KMS-11 (cell line): ENCODE results near the gene CLINT1.

Source experiments
- H2AFZ ChIP-seq: fragments of 200-600 bp; sonication (generic); 2 replicates; pipeline ENCODE4 v1.6.1; 2016; ENCODE audit warnings: antibody characterized with exemption, mixed run types, low read depth
- H3K27ac ChIP-seq: fragments of 200-600 bp; sonication (generic); 2 replicates; pipeline ENCODE4 v1.6.1; 2016; ENCODE audit warnings: mild to moderate bottlenecking, mixed run types
- H3K27me3 ChIP-seq: fragments of 200-600 bp; sonication (generic); 2 replicates; pipeline ENCODE4 v1.6.1; 2017; ENCODE audit warnings: mild to moderate bottlenecking, low read depth, mixed run types, moderate library complexity; ENCODE audit not compliant: insufficient read depth
- H3K36me3 ChIP-seq: fragments of 200-600 bp; sonication (generic); 2 replicates; pipeline ENCODE4 v1.6.1; 2017; ENCODE audit warnings: mild to moderate bottlenecking, mixed run types; ENCODE audit not compliant: insufficient read depth
- H3K4me1 ChIP-seq: fragments of 200-600 bp; sonication (generic); 2 replicates; pipeline ENCODE4 v1.6.1; 2016; ENCODE audit warnings: mild to moderate bottlenecking, low read depth, mixed run types; ENCODE audit not compliant: poor library complexity, severe bottlenecking
- H3K4me2 ChIP-seq: fragments of 200-600 bp; sonication (generic); 2 replicates; pipeline ENCODE4 v1.7.0; 2016; ENCODE audit warnings: mild to moderate bottlenecking, mixed run types
- H3K4me3 ChIP-seq: fragments of 200-600 bp; sonication (generic); IDR thresholded peaks from 2 replicates; pipeline ENCODE4 v1.6.1; 2017; ENCODE audit warnings: low read depth, low read length, mixed read lengths; ENCODE audit not compliant: insufficient read depth
- H3K79me2 ChIP-seq: fragments of 200-600 bp; sonication (generic); 2 replicates; pipeline ENCODE4 v1.6.1; 2016; ENCODE audit warnings: low read depth, mixed run types; ENCODE audit not compliant: insufficient read depth
- H3K9ac ChIP-seq: fragments of 200-600 bp; sonication (generic); 2 replicates; pipeline ENCODE4 v1.6.1; 2016; ENCODE audit warnings: mild to moderate bottlenecking, mixed run types
- H4K20me1 ChIP-seq: fragments of 200-600 bp; sonication (generic); 2 replicates; pipeline ENCODE4 v1.6.1; 2016; ENCODE audit warnings: mild to moderate bottlenecking, mixed run types; ENCODE audit not compliant: insufficient read depth
- TF ChIP-seq, protein P1 (sequence below): fragments of 200-600 bp; sonication (generic); conservative IDR thresholded peaks from 2 replicates; pipeline ENCODE4 v1.6.1; 2017; ENCODE audit warnings: low read depth, mild to moderate bottlenecking, antibody characterized with exemption, low read length, moderate library complexity, mixed read lengths

The CLINT1 gene

GRCh38 chr5:157877821-157878220 lies 18.9 kb upstream of the CLINT1 start:
- Histone ChIP-seq H3K27me3 (no peaks in the 10 kb centered on the region), H3K27ac (no peak overlapping the region), H3K36me3 (no peaks in the 10 kb centered on the region), H3K4me1 (no peaks in the 10 kb centered on the region), H2AFZ (no peak overlapping the region), H3K9ac (no peak overlapping the region), H4K20me1 (no peaks in the 10 kb centered on the region), H3K79me2 (no peaks in the 10 kb centered on the region), H3K4me3 (no peak overlapping the region), H3K4me2 (no peak overlapping the region)
- TF ChIP-seq, protein P1, sequence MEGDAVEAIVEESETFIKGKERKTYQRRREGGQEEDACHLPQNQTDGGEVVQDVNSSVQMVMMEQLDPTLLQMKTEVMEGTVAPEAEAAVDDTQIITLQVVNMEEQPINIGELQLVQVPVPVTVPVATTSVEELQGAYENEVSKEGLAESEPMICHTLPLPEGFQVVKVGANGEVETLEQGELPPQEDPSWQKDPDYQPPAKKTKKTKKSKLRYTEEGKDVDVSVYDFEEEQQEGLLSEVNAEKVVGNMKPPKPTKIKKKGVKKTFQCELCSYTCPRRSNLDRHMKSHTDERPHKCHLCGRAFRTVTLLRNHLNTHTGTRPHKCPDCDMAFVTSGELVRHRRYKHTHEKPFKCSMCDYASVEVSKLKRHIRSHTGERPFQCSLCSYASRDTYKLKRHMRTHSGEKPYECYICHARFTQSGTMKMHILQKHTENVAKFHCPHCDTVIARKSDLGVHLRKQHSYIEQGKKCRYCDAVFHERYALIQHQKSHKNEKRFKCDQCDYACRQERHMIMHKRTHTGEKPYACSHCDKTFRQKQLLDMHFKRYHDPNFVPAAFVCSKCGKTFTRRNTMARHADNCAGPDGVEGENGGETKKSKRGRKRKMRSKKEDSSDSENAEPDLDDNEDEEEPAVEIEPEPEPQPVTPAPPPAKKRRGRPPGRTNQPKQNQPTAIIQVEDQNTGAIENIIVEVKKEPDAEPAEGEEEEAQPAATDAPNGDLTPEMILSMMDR: no peak

DNA sequence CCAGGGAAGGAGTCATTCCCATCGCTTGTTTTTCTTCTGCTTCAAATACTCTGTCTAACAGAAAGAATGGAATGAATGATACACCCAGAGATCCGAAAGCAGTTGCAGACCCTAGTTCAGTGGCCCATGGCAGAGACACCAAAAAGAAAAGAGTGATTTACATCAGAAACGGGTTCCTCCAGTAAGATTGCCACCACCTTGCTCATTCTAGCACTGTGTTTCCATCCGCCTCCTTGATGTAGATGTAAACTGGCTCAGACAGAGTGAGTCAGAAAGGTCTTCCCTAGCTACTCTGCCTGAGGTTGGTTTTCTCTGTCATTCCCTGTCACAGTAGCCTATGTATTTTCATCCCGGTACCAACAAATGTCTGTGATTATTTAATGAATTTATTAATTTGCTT lies 15.9 kb upstream of the CLINT1 start:
- TF ChIP-seq, protein P1: no peak
- Histone ChIP-seq H3K4me2 (no peak overlapping the region), H4K20me1 (no peaks in the 10 kb centered on the region), H3K36me3 (no peaks in the 10 kb centered on the region), H2AFZ (no peak overlapping the region), H3K27me3 (no peaks in the 10 kb centered on the region), H3K4me3 (no peak overlapping the region), H3K4me1 (peaks cover 3% of the 10 kb centered on the region), H3K9ac (no peak overlapping the region), H3K79me2 (no peaks in the 10 kb centered on the region), H3K27ac (no peak overlapping the region)

DNA sequence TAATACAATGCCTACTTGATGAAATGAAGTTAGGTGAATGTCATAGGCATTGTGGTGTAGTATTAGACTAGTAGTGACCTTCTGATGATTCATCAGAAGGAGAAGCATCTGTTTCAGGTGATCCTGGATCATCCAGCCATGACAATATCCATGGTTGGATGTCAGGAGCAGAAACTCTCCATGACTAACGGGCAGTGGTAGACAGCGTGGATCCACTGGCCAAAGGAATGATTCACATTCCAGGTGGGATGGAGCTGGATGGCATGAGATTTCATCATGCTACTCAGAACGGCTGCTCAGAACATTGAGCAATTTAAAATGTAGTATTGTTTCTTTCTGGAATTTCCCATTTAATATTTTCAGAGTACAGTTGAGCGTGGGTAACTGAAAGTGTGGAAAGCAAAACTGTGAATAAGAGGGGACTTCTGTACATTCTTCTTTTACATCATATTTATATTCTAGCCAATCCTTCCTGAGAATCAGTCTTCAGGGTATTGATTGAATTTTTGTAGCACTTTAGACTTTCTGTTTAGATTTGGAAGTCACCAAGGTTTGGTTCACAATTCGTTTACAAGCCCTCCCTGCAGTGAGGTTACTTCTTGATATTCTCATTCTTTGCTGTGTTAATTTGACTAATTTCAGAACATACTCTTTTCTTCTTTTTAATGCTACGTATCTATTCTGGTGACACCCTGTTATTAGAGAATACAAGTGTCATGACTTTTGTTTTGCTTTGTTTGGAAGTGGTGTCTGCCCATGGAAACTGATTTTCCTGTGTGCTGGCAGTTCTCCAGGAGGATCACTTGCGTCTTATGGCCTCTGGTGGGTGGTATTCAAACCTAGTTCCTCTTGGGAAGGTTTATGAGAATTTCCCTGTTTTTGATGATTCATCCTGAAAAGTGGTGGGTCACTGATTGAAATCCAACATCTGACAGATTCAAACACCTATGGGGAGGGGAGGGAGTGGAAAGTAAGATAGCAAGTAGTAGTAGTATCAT lies 12.2 kb upstream of the CLINT1 start:
- peaks cover 11% of the 10 kb centered on the region for H3K4me1 ChIP-seq
- no peak overlapping the region for H3K4me2 ChIP-seq
- H3K36me3 ChIP-seq: no peaks in the 10 kb centered on the region
- no peaks in the 10 kb centered on the region for H3K27me3 ChIP-seq
- no peak overlapping the region for H3K4me3 ChIP-seq
- H2AFZ ChIP-seq: no peak overlapping the region
- TF ChIP-seq, protein P1: no peak
- no peaks in the 10 kb centered on the region for H4K20me1 ChIP-seq
- no peak overlapping the region for H3K9ac ChIP-seq
- H3K79me2 ChIP-seq: no peaks in the 10 kb centered on the region
- H3K27ac ChIP-seq: no peak overlapping the region

DNA sequence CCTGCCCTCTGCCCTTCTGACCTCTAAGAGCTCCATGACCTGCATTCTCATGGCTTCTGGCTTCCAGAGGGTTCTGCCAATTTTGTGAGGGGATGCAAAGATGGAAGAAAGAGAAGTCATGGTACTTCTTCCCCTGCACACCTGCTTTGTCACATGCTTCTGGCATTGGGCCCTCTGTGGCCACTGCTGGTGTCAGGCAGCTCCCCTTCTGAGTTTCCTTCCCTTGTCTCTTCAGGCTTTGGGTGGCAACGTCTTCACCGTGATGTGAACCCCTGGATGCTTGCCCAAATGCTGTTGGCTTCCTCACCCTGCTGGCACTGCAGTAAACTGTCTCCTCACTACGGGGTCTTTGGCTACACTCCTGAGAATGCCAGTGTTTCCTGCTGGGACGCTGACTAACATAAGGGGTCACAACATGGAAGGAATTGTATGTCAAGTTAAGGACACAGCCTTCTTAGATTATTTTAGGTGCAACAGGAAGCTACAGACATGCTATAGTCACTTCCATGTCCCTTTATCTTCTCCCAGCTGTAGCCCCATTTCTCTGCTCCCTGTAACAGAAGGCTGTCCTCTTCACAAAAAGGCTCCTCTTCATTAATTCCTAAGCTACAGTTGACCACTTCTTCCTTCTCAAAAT lies 8.9 kb upstream of the CLINT1 start:
- Histone ChIP-seq H3K27me3 (no peaks in the 10 kb centered on the region), H3K4me1 (peaks cover 27% of the 10 kb centered on the region), H3K79me2 (no peaks in the 10 kb centered on the region), H2AFZ (no peak overlapping the region), H3K27ac (no peak overlapping the region), H3K4me2 (no peak overlapping the region), H3K4me3 (no peak overlapping the region), H3K36me3 (no peaks in the 10 kb centered on the region), H4K20me1 (no peaks in the 10 kb centered on the region), H3K9ac (no peak overlapping the region)
- TF ChIP-seq, protein P1: no peak
